Nephron progenitor cell (in vitro differentiated cells): ENCODE results near the gene SMURF2.
A peak's percentile ranks its signal among the peaks of the same experiment; 100 is the strongest.

Experiments used
- DNase-seq: peaks from one replicate; pipeline ENCODE4 v3.0.0; 2021
- H3K27ac Mint-ChIP-seq: 2 replicates; pipeline ENCODE4 v1.8.0; 2021; ENCODE audit warnings: mild to moderate bottlenecking, moderate library complexity, mixed read lengths
- H3K27me3 Mint-ChIP-seq: 2 replicates; pipeline ENCODE4 v1.8.0; 2021; ENCODE audit warnings: mild to moderate bottlenecking, low read depth, mixed read lengths; ENCODE audit not compliant: poor library complexity
- H3K36me3 Mint-ChIP-seq: 2 replicates; pipeline ENCODE4 v1.8.0; 2021; ENCODE audit warnings: low read depth, mixed read lengths
- H3K4me1 Mint-ChIP-seq: 2 replicates; pipeline ENCODE4 v1.8.0; 2021; ENCODE audit warnings: mixed read lengths
- H3K4me3 Mint-ChIP-seq: 2 replicates; pipeline ENCODE4 v1.8.0; 2021; ENCODE audit warnings: mild to moderate bottlenecking, moderate library complexity, mixed read lengths
- H3K9me3 Mint-ChIP-seq: 2 replicates; pipeline ENCODE4 v1.8.0; 2021; ENCODE audit warnings: mild to moderate bottlenecking, moderate library complexity, mixed read lengths
- CTCF ChIP-seq: fragments of 200-600 bp; sonication (generic); IDR thresholded peaks from 2 replicates; pipeline ENCODE4 v1.5.0; 2021; ENCODE audit warnings: antibody characterized with exemption

The SMURF2 gene

GRCh38 chr17:64499805-64500486 lies 162.2 kb downstream of the SMURF2 start:
- TF ChIP-seq CTCF, result no peak
- DNase-seq, result no peak
- Mint-ChIP-seq H3K4me1 (peaks cover 91% of the 10 kb centered on the region), H3K9me3 (no peaks in the 10 kb centered on the region), H3K36me3 (peaks cover 57% of the 10 kb centered on the region), H3K27ac (peak overlapping the region; percentile 17), H3K4me3 (no peak overlapping the region), H3K27me3 (no peaks in the 10 kb centered on the region)

- H3K4me3 Mint-ChIP-seq, result peak overlapping the region; percentile 98
- peaks cover 90% of the 10 kb centered on the region for H3K4me1 Mint-ChIP-seq
- H3K9me3 Mint-ChIP-seq, result no peaks in the 10 kb centered on the region
- DNase-seq, result no peak
- peaks cover 55% of the 10 kb centered on the region for H3K36me3 Mint-ChIP-seq
- peaks cover 3% of the 10 kb centered on the region for H3K27me3 Mint-ChIP-seq
- H3K27ac Mint-ChIP-seq, result peak overlapping the region; percentile 92
- no peak for TF ChIP-seq CTCF
Observed at GRCh38 chr17:64498308-64499203, 163.6 kb downstream of the SMURF2 start.

- H3K27me3 Mint-ChIP-seq, result peaks cover 3% of the 10 kb centered on the region
- TF ChIP-seq CTCF, result no peak
- H3K27ac Mint-ChIP-seq, result peak overlapping the region; percentile 96
- DNase-seq, result no peak
- no peaks in the 10 kb centered on the region for H3K9me3 Mint-ChIP-seq
- peaks cover 80% of the 10 kb centered on the region for H3K4me1 Mint-ChIP-seq
- H3K4me3 Mint-ChIP-seq, result peak overlapping the region; percentile 98
- H3K36me3 Mint-ChIP-seq, result peaks cover 53% of the 10 kb centered on the region
Observed at GRCh38 chr17:64497565-64498035, 164.5 kb downstream of the SMURF2 start.

- Mint-ChIP-seq H3K4me1 (peaks cover 74% of the 10 kb centered on the region), H3K4me3 (peak within 1 kb of the TSS; percentile 98), H3K36me3 (peaks cover 51% of the 10 kb centered on the region), H3K27ac (peak within 1 kb of the TSS; percentile 96), H3K27me3 (peaks cover 3% of the 10 kb centered on the region), H3K9me3 (no peaks in the 10 kb centered on the region)
- peak; percentile 96 for DNase-seq
- TF ChIP-seq CTCF, result peak; percentile 42
Observed at GRCh38 chr17:64496786-64497564, 165.1 kb downstream of the SMURF2 start, which contains the start of gene POLG2. POLG2 (minus strand) TSS chr17:64497054; CDS start chr17:64496968, 86 bp downstream.

GRCh38 chr17:64496348-64496785 lies 165.7 kb downstream of the SMURF2 start:
- Mint-ChIP-seq H3K27me3 (peaks cover 3% of the 10 kb centered on the region), H3K9me3 (no peaks in the 10 kb centered on the region), H3K36me3 (peaks cover 51% of the 10 kb centered on the region), H3K4me3 (peak overlapping the region; percentile 98), H3K4me1 (peaks cover 69% of the 10 kb centered on the region), H3K27ac (peak overlapping the region; percentile 96)
- no peak for TF ChIP-seq CTCF
- DNase-seq, result no peak
